IMR-90 (cell line): ENCODE results near the gene CENPM. TPM values are rescaled to one million over a fixed set of nuclear protein-coding genes. Genes with fewer than 3 reads are reported as not detected.

Experiments
- ATAC-seq: fragments of 200-7000 bp; cut with Tn5 transposase; 2 replicates; pipeline ENCODE4 v1.9.1; 2020; ENCODE audit warnings: low read depth, mild to moderate bottlenecking, moderate library complexity
- BruUV-seq: library from RNA; stranded (reverse); fragments of 400-500 nt; replicated peaks from 2 replicates; lab custom pipeline; 2021; lab: Mats Ljungman, UMichigan
- CTCF ChIA-PET: fragments of 300-600 bp; formaldehyde crosslinking; extraction: SDS; loops from one replicate; lab custom pipeline; 2021; ENCODE audit warnings: antibody characterized with exemption; lab: Yijun Ruan, JAX
- POLR2A ChIA-PET: fragments of 300-600 bp; sonication (Branson Sonifier 250); formaldehyde crosslinking; loops from one replicate; lab custom pipeline; 2022; ENCODE audit warnings: antibody characterized with exemption; ENCODE audit not compliant: unreplicated experiment; lab: Charles Lee
- DNase-seq: peaks from one replicate; pipeline ENCODE4 v3.0.0; 2013
- H2AFZ ChIP-seq: replicated peaks from 2 replicates; pipeline ENCODE3; 2013; ENCODE audit warnings: low read length, mild to moderate bottlenecking; ENCODE audit not compliant: poor library complexity
- H2AK5ac ChIP-seq: 2 replicates; pipeline ENCODE4 v1.6.1; 2013; ENCODE audit warnings: low read depth, low read length, inconsistent platforms
- H2AK9ac ChIP-seq: replicated peaks from 2 replicates; pipeline ENCODE3; 2013; ENCODE audit warnings: mild to moderate bottlenecking, low read depth, low read length, moderate library complexity; ENCODE audit not compliant: poor library complexity
- H2BK120ac ChIP-seq: 2 replicates; pipeline ENCODE4 v1.6.1; 2013; ENCODE audit warnings: low read depth, low read length, inconsistent platforms
- H2BK15ac ChIP-seq: 3 replicates; pipeline ENCODE4 v1.6.1; 2013; ENCODE audit warnings: low read depth, low read length, inconsistent platforms
- H2BK20ac ChIP-seq: 2 replicates; pipeline ENCODE4 v1.6.1; 2013; ENCODE audit warnings: low read depth, mild to moderate bottlenecking, inconsistent platforms, low read length, moderate library complexity
- H2BK5ac ChIP-seq: 2 replicates; pipeline ENCODE4 v1.6.1; 2013; ENCODE audit warnings: mild to moderate bottlenecking, low read depth, low read length, inconsistent platforms; ENCODE audit not compliant: poor library complexity, severe bottlenecking
- H3K14ac ChIP-seq: replicated peaks from 2 replicates; pipeline ENCODE4 v1.6.1; 2013; ENCODE audit warnings: low read depth, low read length, inconsistent platforms
- H3K18ac ChIP-seq: 2 replicates; pipeline ENCODE4 v1.6.1; 2013; ENCODE audit warnings: low read depth, low read length, control low read depth
- H3K23ac ChIP-seq: 2 replicates; pipeline ENCODE4 v1.6.1; 2013; ENCODE audit warnings: low read depth, low read length, inconsistent platforms
- H3K27ac ChIP-seq: 2 replicates; pipeline ENCODE4 v1.5.1; 2013; ENCODE audit warnings: mild to moderate bottlenecking, control low read depth, low read length; ENCODE audit not compliant: insufficient read depth
- H3K27me3 ChIP-seq: 2 replicates; pipeline ENCODE4 v1.6.1; 2013; ENCODE audit warnings: low read length; ENCODE audit not compliant: control insufficient read depth, insufficient read depth
- H3K36me3 ChIP-seq: 2 replicates; pipeline ENCODE4 v1.6.1; 2013; ENCODE audit warnings: low read length, mixed read lengths; ENCODE audit not compliant: control insufficient read depth, insufficient read depth
- H3K4ac ChIP-seq: 2 replicates; pipeline ENCODE4 v1.6.1; 2013; ENCODE audit warnings: low read depth, low read length, inconsistent platforms
- H3K4me1 ChIP-seq: 2 replicates; pipeline ENCODE4 v1.6.1; 2013; ENCODE audit warnings: low read length, mixed read lengths; ENCODE audit not compliant: control insufficient read depth, insufficient read depth
- H3K4me2 ChIP-seq: 2 replicates; pipeline ENCODE4 v1.6.1; 2013; ENCODE audit warnings: low read depth, mild to moderate bottlenecking, control low read depth, low read length, moderate library complexity
- H3K4me3 ChIP-seq: 2 replicates; pipeline ENCODE4 v1.5.1; 2013; ENCODE audit warnings: low read depth, mild to moderate bottlenecking, control low read depth, low read length, moderate library complexity; ENCODE audit not compliant: insufficient read depth
- H3K56ac ChIP-seq: 2 replicates; pipeline ENCODE4 v1.6.1; 2013; ENCODE audit warnings: low read length, inconsistent platforms; ENCODE audit not compliant: insufficient read depth; ENCODE audit errors: extremely low read depth
- H3K79me1 ChIP-seq, 2 experiments: 2 replicates each; pipeline ENCODE4 v1.6.1; 2013; ENCODE audit warnings: low read length in 2 of 2, inconsistent platforms in 1 of 2, low read depth in 1 of 2
- H3K9ac ChIP-seq: 2 replicates; pipeline ENCODE4 v1.6.1; 2013; ENCODE audit warnings: low read depth, low read length, control low read depth
- H3K9me1 ChIP-seq: 2 replicates; pipeline ENCODE4 v1.6.1; 2013; ENCODE audit warnings: low read length, inconsistent platforms; ENCODE audit not compliant: insufficient read depth
- H3K9me3 ChIP-seq: 2 replicates; pipeline ENCODE4 v1.6.1; 2013; ENCODE audit warnings: low read length; ENCODE audit not compliant: control insufficient read depth, insufficient read depth
- H4K20me1 ChIP-seq: 2 replicates; pipeline ENCODE4 v1.6.1; 2013; ENCODE audit warnings: low read length, inconsistent platforms; ENCODE audit not compliant: insufficient read depth
- H4K5ac ChIP-seq: 2 replicates; pipeline ENCODE4 v1.6.1; 2013; ENCODE audit warnings: mild to moderate bottlenecking, low read depth, low read length, control low read depth
- H4K8ac ChIP-seq, 2 experiments: 2 replicates each; pipeline ENCODE4 v1.6.1; 2013; ENCODE audit warnings: low read depth in 2 of 2, low read length in 2 of 2, control low read depth in 1 of 2, inconsistent platforms in 1 of 2
- H4K91ac ChIP-seq: 2 replicates; pipeline ENCODE4 v1.6.1; 2013; ENCODE audit warnings: low read depth, low read length, inconsistent platforms; ENCODE audit not compliant: insufficient read depth
- FOS ChIP-seq: fragments of 150-350 bp; IDR thresholded peaks from 2 replicates; pipeline ENCODE4 v1.6.1; 2016; ENCODE audit warnings: low read depth, low read length
- MAFK ChIP-seq: IDR thresholded peaks from 2 replicates; pipeline ENCODE4 v1.6.1; 2012; ENCODE audit warnings: low read depth, low read length, improper control_type of control experiment
- MAZ ChIP-seq: IDR thresholded peaks from 2 replicates; pipeline ENCODE4 v1.6.1; 2012; ENCODE audit warnings: low read depth, mild to moderate bottlenecking, low read length, improper control_type of control experiment, moderate library complexity, borderline replicate concordance
- MXI1 ChIP-seq: IDR thresholded peaks from 2 replicates; pipeline ENCODE4 v1.6.1; 2012; ENCODE audit warnings: low read depth, mild to moderate bottlenecking, low read length, moderate library complexity, borderline replicate concordance
- WGBS, 2 experiments: methylation state at CpG; one replicate each; pipeline versions ENCODE4 v1.1.5 to v1.1.7; 2013; ENCODE audit warnings: missing lambda C conversion rate in 2 of 2; ENCODE audit not compliant: insufficient read length in 1 of 2; ENCODE audit errors: extremely low coverage in 2 of 2; 5-methylcytosine and 5-hydroxymethylcytosine counted together
- dilution Hi-C: fragments of 300-500 bp; cut with HindIII; formaldehyde crosslinking; loops from one replicate; pipeline ENCODE4 v1.14.3; 2018; ENCODE audit warnings: low sequenced_read_pairs; ENCODE audit not compliant: unreplicated experiment
- in situ Hi-C: fragments of 300-500 bp; cut with MboI; formaldehyde crosslinking; loops from 3 replicates; pipeline ENCODE4 v1.14.3; 2019; ENCODE audit warnings: low sequenced_read_pairs, inconsistent platforms, mixed read lengths
- intact Hi-C: fragments of 100-400 bp; cut with micrococcal nuclease; formaldehyde crosslinking; loops from 2 replicates; pipeline ENCODE4 v1.10.0; 2022
- polyA plus RNA-seq, 3 experiments: library from polyadenylated mRNA; depleted of rRNA; stranded (reverse); fragments of >200 nt; gene quantifications; 2 replicates each; pipeline ENCODE4 v1.2.3, GENCODE V29; 2012; ENCODE audit warnings: low replicate concordance in 1 of 3
- total RNA-seq: library from RNA; depleted of rRNA; stranded (reverse); fragments of >200 nt; gene quantifications from 2 replicates; pipeline ENCODE4 v1.2.3, GENCODE V29; 2012

Gene CENPM
- total and polyA plus RNA-seq, 2 of the 4 experiments (the other 2 are of a cell fraction): 18.1 to 20.1 TPM

- POLR2A ChIA-PET: no interaction called here
- Histone ChIP-seq H3K9me1 (no peaks in the 10 kb centered on the region), H3K23ac (no peak overlapping the region), H2BK5ac (no peak overlapping the region), H3K56ac (no peak overlapping the region), H2BK15ac (no peak overlapping the region), H3K14ac (no peak overlapping the region), H3K4ac (no peak overlapping the region), H3K4me1 (no peaks in the 10 kb centered on the region), H2BK20ac (no peak overlapping the region), H3K4me2 (no peak overlapping the region), H3K9me3 (no peaks in the 10 kb centered on the region), H3K27me3 (peaks cover 15% of the 10 kb centered on the region), H3K79me1 (no peaks in the 10 kb centered on the region), H2AFZ (no peak overlapping the region), H2BK120ac (no peak overlapping the region), H3K36me3 (no peaks in the 10 kb centered on the region), H4K5ac (no peak overlapping the region), H4K20me1 (no peaks in the 10 kb centered on the region; the same call in 1 of the 2 replicates), H4K91ac (no peak overlapping the region), H3K4me3 (no peak overlapping the region), H2AK5ac (no peak overlapping the region), H3K18ac (no peak overlapping the region), H3K27ac (no peak overlapping the region), H4K8ac (no peak overlapping the region), H2AK9ac (peak overlapping the region; percentile 72), H3K9ac (no peak overlapping the region)
- dilution Hi-C loops (no loop called here), in situ Hi-C loops (no loop called here), intact Hi-C loops (no loop called here)
- ATAC-seq: no peak
- WGBS, 2 experiments: 80% methylated on average over 2 of the region's 8 CpGs; no CpG with 5 or more reads in 1 of the 2 experiments
- DNase-seq: no peak
- TF ChIP-seq FOS (no peak), MAFK (no peak), MAZ (no peak), MXI1 (no peak)
- no TSS peak for BruUV-seq
- CTCF ChIA-PET: no interaction called here
Observed at GRCh38 chr22:41929418-41929810, 17.5 kb downstream of the CENPM start.
